Activated CD4-positive, alpha-beta T cell treated with anti-CD3 and anti-CD28 coated beads, Interleukin-2, amount 10 ng/mL, durations not matched to agents 24 days and 14 days (primary cell): ENCODE measurements around the gene SNRNP25. TPM values are rescaled to one million over a fixed set of nuclear protein-coding genes. Genes with fewer than 3 reads are reported as not detected.
"Not testable (repeated sequence)": the region's sequence is repeated elsewhere in the genome, so short reads cannot be mapped to it uniquely, and the experiment has no call there.

ENCODE experiments used
- DNase-seq: peaks from one replicate; pipeline ENCODE4 v3.0.0; 2022
- H3K27ac Mint-ChIP-seq: one replicate; pipeline ENCODE4 v1.8.0; 2022; ENCODE audit warnings: mild to moderate bottlenecking, mixed read lengths
- H3K27me3 Mint-ChIP-seq: one replicate; pipeline ENCODE4 v1.8.0; 2022; ENCODE audit warnings: mixed read lengths
- H3K36me3 Mint-ChIP-seq: one replicate; pipeline ENCODE4 v1.8.0; 2022; ENCODE audit warnings: low read depth, mild to moderate bottlenecking, mixed read lengths
- H3K4me1 Mint-ChIP-seq: one replicate; pipeline ENCODE4 v1.8.0; 2021; ENCODE audit warnings: mixed read lengths
- H3K4me3 Mint-ChIP-seq: one replicate; pipeline ENCODE4 v1.8.0; 2022; ENCODE audit warnings: mild to moderate bottlenecking, moderate library complexity, mixed read lengths
- H3K9me3 Mint-ChIP-seq: one replicate; pipeline ENCODE4 v1.8.0; 2021; ENCODE audit warnings: mixed read lengths
- intact Hi-C: fragments of 100-400 bp; cut with micrococcal nuclease; formaldehyde crosslinking; loops from one replicate; pipeline ENCODE4 v1.15.1; 2023
- total RNA-seq: library from RNA; stranded (reverse); gene quantifications from 2 replicates; pipeline ENCODE4 v1.2.3, GENCODE V29; 2022

SNRNP25 gene
- total RNA-seq, 1 donor from 2014 or later = 97.7 TPM

DNA sequence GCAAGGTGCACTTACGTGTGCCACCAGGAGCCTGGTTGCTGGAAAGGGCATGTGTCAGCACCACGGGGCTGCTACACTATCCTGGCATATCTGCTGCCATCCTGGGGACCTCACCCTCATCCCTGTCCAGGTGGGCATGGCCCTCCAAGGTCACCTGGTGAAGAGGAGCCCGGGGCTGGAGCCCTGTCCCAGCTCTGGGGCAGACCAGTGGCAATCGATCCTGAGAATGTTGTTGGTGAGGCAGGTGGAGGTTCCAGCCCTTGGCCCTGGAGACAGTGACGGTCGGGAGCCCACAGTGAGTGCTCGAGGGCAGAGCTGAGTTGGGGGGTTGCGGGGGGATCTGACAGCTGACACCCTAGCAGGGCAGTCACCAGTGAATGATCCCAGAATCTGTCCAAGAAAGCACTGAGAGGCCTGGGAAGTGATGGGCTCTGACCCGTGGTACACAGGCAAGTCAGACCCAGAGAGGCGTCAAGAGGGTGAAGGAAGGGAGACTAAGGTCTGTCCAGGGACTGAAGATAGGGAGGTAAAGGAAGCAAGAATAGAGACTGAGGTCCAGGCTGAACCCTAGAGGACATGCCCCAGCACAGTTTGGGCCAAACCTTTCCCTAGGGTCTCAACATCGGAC is 17.8 kb upstream of the SNRNP25 start:
- intact Hi-C loops = no loop called here
- H3K36me3 Mint-ChIP-seq = peaks cover 15% of the 10 kb centered on the region
- H3K9me3 Mint-ChIP-seq = no peaks in the 10 kb centered on the region
- peaks cover 17% of the 10 kb centered on the region for H3K4me1 Mint-ChIP-seq
- H3K27me3 Mint-ChIP-seq = no peaks in the 10 kb centered on the region
- no peak overlapping the region for H3K27ac Mint-ChIP-seq
- no peak overlapping the region for H3K4me3 Mint-ChIP-seq
- DNase-seq = peak; percentile 51

DNA sequence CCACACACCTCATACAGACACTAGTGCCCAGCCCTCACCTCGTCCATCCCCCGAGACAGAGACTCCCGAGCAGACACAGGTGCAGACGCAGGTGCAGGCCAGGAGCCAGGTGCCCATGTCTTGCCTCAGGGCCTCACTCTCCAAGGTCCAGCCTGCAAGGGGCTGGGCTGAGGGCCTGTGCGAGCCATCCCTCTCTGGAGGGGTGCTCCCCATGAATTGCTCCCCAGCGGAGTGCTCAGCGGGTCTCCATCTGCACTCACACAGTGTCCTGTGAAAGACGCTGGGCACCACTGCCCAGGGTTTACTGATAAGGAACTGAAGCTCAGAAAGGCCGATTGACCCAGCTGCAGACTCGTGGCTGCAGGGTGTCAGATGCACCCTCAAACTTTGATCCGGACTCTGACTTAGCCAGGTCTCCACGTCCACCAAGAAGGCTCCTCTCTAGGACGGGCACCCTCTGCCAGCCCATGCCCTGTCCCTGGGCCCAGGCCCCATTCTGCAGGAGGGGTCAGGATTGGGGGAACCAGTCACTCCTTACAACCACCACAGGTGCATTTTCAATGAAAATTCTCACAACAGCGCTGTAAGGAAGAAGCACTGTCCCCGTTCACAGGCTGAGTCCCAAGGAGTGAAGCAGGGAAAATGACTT is 17.2 kb upstream of the SNRNP25 start:
- no peak overlapping the region for H3K27ac Mint-ChIP-seq
- H3K4me3 Mint-ChIP-seq = no peak overlapping the region
- no peaks in the 10 kb centered on the region for H3K27me3 Mint-ChIP-seq
- H3K4me1 Mint-ChIP-seq = peaks cover 17% of the 10 kb centered on the region
- intact Hi-C loops = no loop called here
- no peak for DNase-seq
- H3K36me3 Mint-ChIP-seq = peaks cover 19% of the 10 kb centered on the region
- no peaks in the 10 kb centered on the region for H3K9me3 Mint-ChIP-seq

DNA sequence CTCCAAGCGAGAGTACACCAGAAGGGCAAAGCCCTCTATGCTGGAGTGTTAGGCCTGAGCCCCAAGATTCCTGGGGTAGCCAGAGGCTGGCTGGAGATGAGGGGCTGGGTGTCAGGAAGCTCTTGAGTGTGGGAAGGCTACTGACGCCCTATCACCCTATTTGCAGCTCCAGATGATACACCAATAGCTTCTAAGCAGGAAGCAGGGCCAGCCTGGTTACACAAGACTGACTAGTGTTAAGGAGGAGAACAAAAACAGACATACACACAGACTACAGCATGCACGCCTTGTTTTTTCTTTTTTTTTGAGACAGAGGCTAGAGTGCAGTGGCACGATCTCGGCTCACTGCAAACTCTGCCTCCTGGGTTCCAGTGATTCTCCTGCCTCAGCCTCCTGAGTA is 16.1 kb upstream of the SNRNP25 start:
- H3K4me1 Mint-ChIP-seq = peaks cover 24% of the 10 kb centered on the region
- no peak for DNase-seq
- peaks cover 28% of the 10 kb centered on the region for H3K36me3 Mint-ChIP-seq
- H3K27me3 Mint-ChIP-seq = no peaks in the 10 kb centered on the region
- no peaks in the 10 kb centered on the region for H3K9me3 Mint-ChIP-seq
- H3K27ac Mint-ChIP-seq = no peak overlapping the region
- H3K4me3 Mint-ChIP-seq = no peak overlapping the region
- intact Hi-C loops = no loop called here

DNA sequence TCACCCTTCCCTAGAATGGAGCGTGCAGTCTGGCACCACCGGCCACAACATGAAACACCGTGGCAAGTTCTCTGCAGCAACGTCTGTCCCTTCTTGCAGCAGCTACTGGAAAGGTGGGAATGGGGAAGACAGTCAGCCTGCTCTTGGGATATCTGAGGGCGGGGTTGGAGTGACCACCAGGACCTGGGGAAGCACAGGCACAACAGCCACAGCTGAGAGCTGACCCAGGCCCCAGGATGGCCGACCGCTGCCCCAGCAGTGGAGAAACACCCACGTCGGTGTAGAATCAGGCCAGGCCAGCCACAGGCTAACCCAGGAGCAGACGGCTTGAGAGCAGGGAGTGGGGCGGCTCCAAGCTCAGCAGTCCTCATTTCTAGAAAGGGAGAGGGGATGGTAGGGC is 15.4 kb upstream of the SNRNP25 start:
- H3K36me3 Mint-ChIP-seq = peaks cover 35% of the 10 kb centered on the region
- not testable (repeated sequence) for H3K27me3 Mint-ChIP-seq

DNA sequence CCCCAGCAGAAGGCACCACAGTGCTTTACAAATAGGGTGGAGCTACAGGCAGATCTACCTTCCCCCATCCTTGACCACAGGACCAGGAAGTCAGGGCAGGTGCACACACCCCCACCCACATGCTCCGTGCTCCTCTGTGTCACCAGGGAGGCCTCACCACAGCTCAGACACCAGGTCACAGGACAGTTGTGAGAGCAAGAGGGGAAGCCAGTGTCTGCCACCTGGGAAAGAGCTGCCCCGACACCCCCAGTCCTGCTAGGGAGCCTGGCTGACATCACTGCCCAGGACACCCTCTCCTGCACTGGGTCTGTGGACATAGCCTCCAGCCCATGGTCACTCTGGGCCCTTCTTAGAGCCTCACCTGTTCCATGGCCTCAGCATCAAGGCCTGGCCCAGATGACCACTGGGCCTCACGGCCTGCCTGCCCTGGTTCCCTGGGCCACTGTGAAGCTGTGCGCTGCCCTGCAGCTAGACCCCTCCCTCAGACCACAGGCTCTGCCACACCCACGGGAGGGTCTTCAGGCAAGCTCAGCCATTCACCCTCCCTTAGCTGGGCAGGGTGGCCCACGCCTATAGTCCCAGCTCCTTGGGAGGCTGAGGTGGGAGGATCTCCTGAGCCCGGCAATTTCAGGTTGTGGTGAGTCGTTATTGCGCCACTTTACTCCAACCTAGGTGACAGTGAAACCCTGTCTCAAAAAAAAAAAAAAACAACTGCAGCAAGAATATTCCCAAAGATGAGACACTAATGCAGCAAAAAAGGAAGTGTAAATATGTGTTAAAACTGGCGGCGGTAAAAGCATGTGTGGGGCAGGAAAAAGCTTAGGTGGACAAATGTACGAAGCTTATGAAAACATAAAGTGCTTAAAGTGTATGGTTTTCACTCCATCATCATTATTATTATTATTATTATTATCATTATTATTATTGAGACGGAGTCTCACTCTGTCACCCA is 14.4 kb upstream of the SNRNP25 start:
- Mint-ChIP-seq H3K4me1 (peaks cover 36% of the 10 kb centered on the region), H3K4me3 (peak overlapping the region; percentile 12), H3K27ac (peak overlapping the region; percentile 26), H3K36me3 (peaks cover 42% of the 10 kb centered on the region), H3K9me3 (no peaks in the 10 kb centered on the region), H3K27me3 (no peaks in the 10 kb centered on the region)
- DNase-seq = peak; percentile 86
- intact Hi-C loops = no loop called here

More for the DNA sequence above, 15.4 kb upstream of the SNRNP25 start:
- H3K27ac Mint-ChIP-seq = peak overlapping the region; percentile 43
- DNase-seq, H3K9me3 Mint-ChIP-seq, H3K4me3 Mint-ChIP-seq, intact Hi-C loops: not testable (repeated sequence)
- H3K4me1 Mint-ChIP-seq = peaks cover 31% of the 10 kb centered on the region

DNA sequence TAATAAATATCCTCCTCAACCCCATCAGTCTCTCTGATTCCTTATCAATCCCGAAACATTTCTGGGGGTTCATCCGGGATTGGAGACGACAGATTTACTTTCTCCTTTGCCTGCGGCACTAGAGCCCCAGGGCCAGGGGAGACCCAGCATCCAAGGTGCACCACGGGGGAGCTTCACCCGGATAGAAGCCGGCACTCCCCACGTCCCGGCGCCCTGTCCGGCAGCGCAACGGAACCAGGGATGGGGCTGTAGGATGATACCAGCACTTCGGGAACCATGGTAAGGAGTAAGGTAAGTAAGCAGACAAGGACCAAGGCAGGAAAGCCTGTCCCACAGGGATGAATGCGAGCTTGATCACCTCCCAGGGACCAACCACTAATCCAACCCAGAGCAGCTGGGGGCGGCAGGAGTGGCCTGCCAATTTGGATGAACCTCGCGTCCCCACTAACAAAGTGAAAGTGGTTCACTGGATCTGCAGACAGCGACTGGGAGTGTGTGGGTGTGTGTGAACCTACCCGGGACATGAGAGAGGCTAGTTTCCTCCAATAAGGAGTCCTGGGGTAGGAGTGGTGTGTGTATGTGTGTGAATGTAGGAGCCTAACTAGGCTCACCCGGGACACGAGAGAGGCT is 12.1 kb upstream of the SNRNP25 start:
- intact Hi-C loops = no loop called here
- Mint-ChIP-seq H3K9me3 (no peaks in the 10 kb centered on the region), H3K4me1 (peaks cover 38% of the 10 kb centered on the region), H3K4me3 (no peak overlapping the region), H3K36me3 (peaks cover 56% of the 10 kb centered on the region), H3K27ac (no peak overlapping the region), H3K27me3 (no peaks in the 10 kb centered on the region)
- DNase-seq = no peak

DNA sequence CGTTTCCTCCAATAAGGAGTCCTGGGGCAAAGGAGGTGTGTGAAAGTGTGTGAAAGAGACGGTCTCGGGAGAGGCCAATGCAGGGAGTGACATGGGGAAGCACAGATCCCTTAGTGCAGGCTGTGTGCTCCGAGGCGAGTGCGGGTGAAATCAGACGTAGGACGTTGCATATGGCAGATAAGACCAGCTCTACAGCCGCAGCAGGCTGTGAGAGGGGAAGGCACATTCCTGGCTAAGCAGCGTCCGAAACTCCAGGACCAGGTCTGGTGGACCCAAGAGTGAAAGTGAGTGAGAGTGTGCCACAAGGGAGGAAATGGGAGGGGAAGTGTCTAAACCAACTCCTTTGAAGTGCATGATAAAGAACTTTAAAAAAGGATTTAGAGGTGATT is 11.6 kb upstream of the SNRNP25 start:
- no peak overlapping the region for H3K27ac Mint-ChIP-seq
- intact Hi-C loops = no loop called here
- DNase-seq = no peak
- H3K9me3 Mint-ChIP-seq = no peaks in the 10 kb centered on the region
- H3K4me1 Mint-ChIP-seq = peaks cover 39% of the 10 kb centered on the region
- H3K36me3 Mint-ChIP-seq = peaks cover 57% of the 10 kb centered on the region
- no peak overlapping the region for H3K4me3 Mint-ChIP-seq
- no peaks in the 10 kb centered on the region for H3K27me3 Mint-ChIP-seq

DNA sequence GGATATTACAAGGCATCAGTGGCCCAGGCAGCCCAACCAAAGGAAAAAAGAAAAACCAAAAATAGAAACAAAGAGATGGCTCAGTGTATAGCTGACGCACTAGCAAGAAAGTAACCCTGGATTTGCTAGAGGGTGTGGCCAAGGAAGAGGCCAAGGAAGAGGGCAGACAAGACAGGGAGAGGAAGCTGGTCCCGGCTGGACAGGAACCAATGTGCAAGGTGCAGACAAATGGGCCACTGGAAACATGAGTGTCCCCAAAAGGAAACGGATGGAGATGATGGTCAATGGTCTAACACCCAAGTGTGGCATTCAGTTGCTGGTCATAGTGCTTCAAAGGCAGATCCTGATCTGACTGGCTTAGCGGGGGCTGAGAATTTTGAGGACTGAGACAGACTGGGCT is 10.9 kb upstream of the SNRNP25 start:
- H3K4me1 Mint-ChIP-seq = peaks cover 42% of the 10 kb centered on the region
- no peaks in the 10 kb centered on the region for H3K27me3 Mint-ChIP-seq
- no peak for DNase-seq
- H3K27ac Mint-ChIP-seq = no peak overlapping the region
- peaks cover 62% of the 10 kb centered on the region for H3K36me3 Mint-ChIP-seq
- no peak overlapping the region for H3K4me3 Mint-ChIP-seq
- no peaks in the 10 kb centered on the region for H3K9me3 Mint-ChIP-seq
- intact Hi-C loops = no loop called here

DNA sequence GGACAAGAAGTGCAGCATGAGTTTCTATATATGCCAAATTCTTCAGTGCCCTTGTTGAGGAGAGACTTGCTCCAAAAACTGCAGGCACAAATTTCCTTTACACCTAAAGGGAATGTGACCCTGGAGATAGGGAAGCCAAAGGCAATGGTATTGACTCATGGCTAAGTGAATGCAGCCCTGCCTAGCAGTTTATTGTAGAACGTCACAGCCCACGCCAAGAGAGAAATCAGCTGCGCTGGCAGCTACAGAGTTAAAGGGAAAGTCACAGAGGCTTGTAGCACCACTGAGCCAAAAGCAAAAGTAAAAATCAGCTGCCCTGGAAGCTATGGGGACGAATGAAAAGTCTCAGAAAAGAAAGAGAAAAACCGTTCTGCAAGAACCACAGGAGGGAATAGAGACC is 10.3 kb upstream of the SNRNP25 start:
- Mint-ChIP-seq H3K27ac (no peak overlapping the region), H3K36me3 (peaks cover 62% of the 10 kb centered on the region), H3K4me3 (no peak overlapping the region), H3K4me1 (peaks cover 42% of the 10 kb centered on the region), H3K9me3 (no peaks in the 10 kb centered on the region), H3K27me3 (no peaks in the 10 kb centered on the region)
- no peak for DNase-seq
- intact Hi-C loops = no loop called here

DNA sequence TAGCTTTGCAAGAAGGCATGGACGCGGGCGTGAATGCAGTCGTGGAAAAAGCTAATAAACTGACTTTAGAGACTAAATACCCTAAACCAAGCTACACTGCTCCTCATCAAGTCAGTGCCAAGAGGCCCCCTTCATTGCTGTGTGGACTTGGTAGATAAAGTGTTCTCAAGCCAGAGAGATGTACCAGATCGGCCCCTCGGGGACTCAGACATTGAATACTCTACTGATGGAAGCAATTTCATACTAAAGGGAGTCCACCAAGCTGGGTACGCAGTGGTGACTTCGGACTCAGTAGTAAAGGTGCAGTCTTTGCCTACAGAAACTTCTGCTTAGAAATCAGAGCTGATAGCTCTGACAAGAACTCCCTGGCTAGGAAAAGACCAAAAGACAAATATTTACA is 9.0 kb upstream of the SNRNP25 start:
- Mint-ChIP-seq H3K36me3 (peaks cover 60% of the 10 kb centered on the region), H3K4me3 (no peak overlapping the region), H3K4me1 (peaks cover 31% of the 10 kb centered on the region), H3K27me3 (no peaks in the 10 kb centered on the region), H3K9me3 (no peaks in the 10 kb centered on the region), H3K27ac (no peak overlapping the region)
- no peak for DNase-seq
- intact Hi-C loops = no loop called here

DNA sequence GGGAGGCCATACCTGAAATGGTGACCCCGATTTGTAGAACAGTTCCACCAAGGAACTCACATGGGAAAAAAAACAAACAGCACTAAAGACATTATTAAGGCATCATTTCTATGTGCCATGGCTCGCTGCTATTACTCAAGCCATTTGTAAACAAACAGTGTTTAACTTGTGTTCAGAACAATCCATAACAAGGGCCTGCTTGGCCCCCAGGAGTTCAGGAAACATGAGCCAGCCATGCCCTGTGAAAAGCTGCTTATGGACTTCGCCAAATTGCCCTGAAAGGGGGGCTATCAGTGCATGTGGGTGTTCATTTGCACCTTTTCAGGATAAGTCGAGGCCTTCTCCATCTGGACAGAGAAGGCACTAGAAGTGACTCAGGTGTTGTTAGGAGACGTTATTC is 8.2 kb upstream of the SNRNP25 start:
- intact Hi-C loops = no loop called here
- Mint-ChIP-seq H3K9me3 (no peaks in the 10 kb centered on the region), H3K4me1 (peaks cover 30% of the 10 kb centered on the region), H3K36me3 (peaks cover 65% of the 10 kb centered on the region), H3K4me3 (no peak overlapping the region), H3K27ac (no peak overlapping the region), H3K27me3 (no peaks in the 10 kb centered on the region)
- no peak for DNase-seq

DNA sequence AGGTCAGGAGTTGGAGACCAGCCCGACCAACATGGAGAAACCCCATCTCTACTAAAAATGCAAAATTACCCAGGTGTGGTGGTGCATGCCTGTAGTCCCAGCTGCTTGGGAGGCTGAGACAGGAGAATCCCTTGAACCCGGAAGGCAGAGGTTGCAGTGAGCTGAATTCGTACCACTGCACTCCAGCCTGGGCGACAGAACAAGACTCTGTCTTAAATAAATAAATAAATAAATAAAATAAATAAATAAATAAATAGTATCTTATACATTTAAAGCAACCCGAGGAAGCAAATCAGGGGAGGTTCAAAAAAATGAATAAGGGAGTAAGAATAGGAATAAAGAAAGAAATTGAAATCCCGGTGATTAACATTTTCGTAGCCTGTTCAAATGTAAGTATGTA is 7.1 kb upstream of the SNRNP25 start:
- H3K36me3 Mint-ChIP-seq = peaks cover 71% of the 10 kb centered on the region
- DNase-seq, H3K27me3 Mint-ChIP-seq, H3K4me3 Mint-ChIP-seq, H3K9me3 Mint-ChIP-seq, H3K27ac Mint-ChIP-seq, intact Hi-C loops: not testable (repeated sequence)
- H3K4me1 Mint-ChIP-seq = peaks cover 38% of the 10 kb centered on the region

DNA sequence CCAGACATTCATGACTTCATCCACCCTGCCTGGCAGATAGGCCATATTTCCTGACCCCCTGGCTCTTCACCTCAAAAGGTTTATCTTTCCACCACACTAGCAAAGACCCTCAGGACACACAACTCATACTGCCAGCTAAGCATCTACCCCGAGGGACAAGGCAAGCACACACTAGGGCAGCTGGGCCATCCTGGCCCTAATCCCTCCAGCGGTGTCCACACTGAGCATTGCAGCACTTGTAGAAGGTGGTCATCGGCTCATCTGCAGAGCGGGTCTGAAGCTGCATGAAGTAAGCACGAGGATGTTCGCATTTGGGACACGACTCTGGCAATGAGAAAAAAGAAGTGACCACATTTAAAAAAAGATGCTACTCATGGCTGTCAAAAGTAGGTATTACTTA is 6.4 kb upstream of the SNRNP25 start:
- H3K27ac Mint-ChIP-seq = peak overlapping the region; percentile 56
- peaks cover 70% of the 10 kb centered on the region for H3K36me3 Mint-ChIP-seq

More for the DNA sequence above, 6.4 kb upstream of the SNRNP25 start:
- H3K9me3 Mint-ChIP-seq = no peaks in the 10 kb centered on the region
- no peak for DNase-seq
- H3K4me1 Mint-ChIP-seq = peaks cover 34% of the 10 kb centered on the region
- no peaks in the 10 kb centered on the region for H3K27me3 Mint-ChIP-seq
- intact Hi-C loops = no loop called here
- H3K4me3 Mint-ChIP-seq = no peak overlapping the region
